IPS-20b (cell line): ENCODE measurements around the gene CTNNBL1.

Experiments used
- H3K27ac ChIP-seq: one replicate; pipeline ENCODE4 v1.5.1; 2013; ENCODE audit warnings: low read length
- H3K27me3 ChIP-seq: 2 replicates; pipeline ENCODE4 v1.6.1; 2013; ENCODE audit warnings: mild to moderate bottlenecking, low read length, inconsistent platforms; ENCODE audit not compliant: insufficient read depth
- H3K36me3 ChIP-seq: 2 replicates; pipeline ENCODE4 v1.6.1; 2013; ENCODE audit warnings: low read depth, mild to moderate bottlenecking, inconsistent platforms, low read length, moderate library complexity; ENCODE audit not compliant: insufficient read depth
- H3K4me1 ChIP-seq: 2 replicates; pipeline ENCODE4 v1.6.1; 2013; ENCODE audit warnings: mild to moderate bottlenecking, control low read depth, inconsistent platforms, low read length, moderate library complexity; ENCODE audit not compliant: insufficient read depth
- H3K4me3 ChIP-seq: 2 replicates; pipeline ENCODE4 v1.5.1; 2013; ENCODE audit warnings: mild to moderate bottlenecking, low read length, inconsistent platforms
- H3K9ac ChIP-seq: 2 replicates; pipeline ENCODE4 v1.6.1; 2013; ENCODE audit warnings: low read depth, mild to moderate bottlenecking, inconsistent platforms, low read length, moderate library complexity
- H3K9me3 ChIP-seq: 2 replicates; pipeline ENCODE4 v1.6.1; 2013; ENCODE audit warnings: mild to moderate bottlenecking, low read depth, low read length, inconsistent platforms; ENCODE audit not compliant: insufficient read depth

Gene CTNNBL1

DNA sequence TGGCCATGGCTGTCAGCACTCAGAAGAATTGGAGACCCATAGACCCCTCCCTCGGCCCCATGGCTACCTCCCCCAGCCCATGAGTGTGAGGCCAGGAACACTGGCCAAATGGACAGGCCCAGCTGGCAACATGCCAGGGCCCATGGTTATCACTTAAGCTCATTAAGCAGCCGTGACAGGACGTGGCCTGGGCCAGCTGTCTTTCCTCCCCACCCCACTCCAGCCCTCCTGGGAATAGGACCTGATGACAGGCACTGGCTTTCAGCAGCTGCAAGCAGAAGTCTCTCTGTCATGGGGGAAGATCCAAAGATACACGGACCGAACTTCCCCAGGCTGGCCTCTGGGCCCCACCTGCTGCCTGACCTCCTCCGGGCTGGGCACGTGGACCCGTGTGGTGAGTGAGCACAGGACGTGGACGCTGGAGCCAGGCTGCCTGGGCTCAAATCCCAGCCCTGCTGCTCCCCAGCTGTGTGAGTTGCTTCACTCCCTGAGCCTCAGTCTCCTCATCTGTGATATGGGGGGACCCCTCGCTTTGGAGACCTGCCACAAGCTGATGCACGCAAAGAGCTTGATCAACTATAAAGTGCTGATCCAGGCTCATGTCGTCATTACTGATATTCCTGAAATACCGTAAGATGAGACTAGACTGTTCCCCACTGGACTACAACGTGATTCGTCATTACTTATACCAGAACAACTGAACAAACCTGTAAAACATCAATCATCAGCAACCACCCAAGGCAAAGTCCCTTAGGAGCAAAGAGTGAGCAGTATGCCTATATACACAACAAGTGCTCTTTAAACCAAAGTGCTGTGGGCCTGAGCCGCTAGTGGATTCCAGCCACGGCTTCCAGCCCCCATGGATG is 187.1 kb downstream of the CTNNBL1 start:
- H3K4me3 ChIP-seq: no peak overlapping the region

DNA sequence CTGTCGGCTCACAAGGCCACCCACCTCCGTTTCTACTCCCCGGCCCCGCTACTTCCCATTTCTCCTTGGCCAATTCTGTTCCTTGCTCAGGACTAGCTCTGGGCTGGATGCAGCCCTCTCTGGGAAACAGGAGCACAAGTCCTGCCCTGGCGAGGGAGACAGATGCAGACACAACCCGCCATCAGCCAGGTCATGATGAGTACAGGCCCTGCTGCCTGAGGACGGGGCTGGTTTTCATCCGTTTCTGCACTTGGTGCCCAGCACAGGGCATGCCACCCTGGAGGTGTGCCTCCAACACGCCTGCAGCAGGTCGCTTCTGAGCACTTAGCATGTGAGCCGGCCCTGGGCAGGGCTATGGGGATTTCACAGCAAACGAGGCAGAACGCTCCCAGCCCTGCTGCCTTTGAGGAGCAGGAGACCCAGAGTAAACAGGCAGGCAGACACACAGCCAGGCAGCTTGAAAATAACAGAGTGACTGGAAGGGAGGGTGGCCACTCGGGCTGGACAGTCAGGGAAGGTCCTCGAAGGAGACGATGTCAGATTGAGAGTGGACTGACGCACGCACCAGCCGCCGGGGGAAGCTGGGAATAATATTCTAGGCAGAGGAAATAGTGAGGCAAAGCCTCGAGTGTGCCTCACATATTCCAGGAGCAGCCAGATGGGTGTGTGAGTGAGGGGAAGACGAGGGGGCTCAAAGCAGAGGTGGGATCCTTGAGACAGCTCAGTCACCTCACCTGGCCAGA is 187.9 kb downstream of the CTNNBL1 start:
- Histone ChIP-seq H3K27me3 (no peaks in the 10 kb centered on the region), H3K4me3 (no peak overlapping the region), H3K9ac (no peak overlapping the region), H3K4me1 (no peaks in the 10 kb centered on the region), H3K36me3 (no peaks in the 10 kb centered on the region), H3K9me3 (no peaks in the 10 kb centered on the region), H3K27ac (no peak overlapping the region)

More for the DNA sequence above, 187.1 kb downstream of the CTNNBL1 start:
- no peaks in the 10 kb centered on the region for H3K27me3 ChIP-seq
- no peaks in the 10 kb centered on the region for H3K9me3 ChIP-seq
- no peak overlapping the region for H3K27ac ChIP-seq
- no peaks in the 10 kb centered on the region for H3K4me1 ChIP-seq
- H3K9ac ChIP-seq: no peak overlapping the region
- H3K36me3 ChIP-seq: no peaks in the 10 kb centered on the region

DNA sequence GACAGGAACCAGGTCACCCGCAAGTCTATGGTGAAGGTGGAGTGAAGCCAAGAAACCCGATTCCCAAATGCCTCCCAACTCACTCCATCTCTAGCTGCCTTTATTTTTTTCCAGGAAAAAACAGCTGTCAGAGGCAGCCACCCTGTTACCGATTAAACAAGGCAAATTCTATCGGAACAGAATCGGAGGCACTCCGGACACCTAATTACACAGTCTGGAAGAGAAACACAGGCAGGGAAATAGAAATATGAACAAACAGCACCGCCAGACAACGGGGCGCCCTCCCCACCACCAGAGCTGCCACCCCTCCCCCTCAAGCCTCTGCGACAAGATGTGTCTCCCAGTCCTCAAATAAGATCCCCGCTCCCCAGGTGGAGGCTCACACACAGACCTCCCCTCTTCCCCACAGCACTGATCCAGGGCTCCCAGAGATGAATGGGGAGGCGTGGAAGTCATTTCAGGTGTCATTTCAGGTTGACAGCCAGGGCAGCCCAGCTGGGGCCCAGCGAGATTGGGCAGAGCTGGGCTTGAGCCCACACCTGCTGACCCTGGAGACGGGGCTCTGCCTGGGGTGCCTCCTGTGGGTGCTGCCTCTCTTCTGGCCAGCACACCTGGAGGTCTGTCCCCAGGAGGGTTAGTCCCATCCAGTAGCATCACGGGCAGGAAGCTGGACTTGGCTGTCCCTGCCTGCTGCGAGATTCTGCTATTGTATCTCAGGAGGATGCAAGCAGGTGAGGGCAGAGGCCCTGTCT is 189.3 kb downstream of the CTNNBL1 start:
- Histone ChIP-seq H3K4me3 (no peak overlapping the region), H3K36me3 (no peaks in the 10 kb centered on the region), H3K9ac (no peak overlapping the region), H3K9me3 (no peaks in the 10 kb centered on the region), H3K4me1 (no peaks in the 10 kb centered on the region), H3K27ac (no peak overlapping the region), H3K27me3 (no peaks in the 10 kb centered on the region)

DNA sequence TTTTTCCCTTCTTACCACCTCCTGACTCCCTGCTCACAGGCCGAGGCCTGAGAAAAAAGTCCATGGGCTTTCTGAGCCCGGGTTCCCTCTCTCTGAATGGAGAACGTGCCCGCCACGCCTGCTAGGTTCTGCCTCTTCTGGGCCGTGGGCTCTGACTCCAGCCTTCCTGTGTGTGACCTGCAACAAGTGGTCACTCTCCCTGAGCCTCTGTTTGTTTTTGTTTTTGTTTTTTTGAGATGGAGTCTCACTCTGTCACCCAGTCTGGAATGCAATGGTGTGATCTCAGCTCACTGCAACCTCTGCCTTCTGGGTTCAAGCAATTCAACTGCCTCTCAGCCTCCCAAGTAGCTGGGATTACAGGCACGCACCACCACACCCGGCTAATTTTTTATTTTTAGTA is 191.2 kb downstream of the CTNNBL1 start:
- no peaks in the 10 kb centered on the region for H3K9me3 ChIP-seq
- H3K4me1 ChIP-seq: no peaks in the 10 kb centered on the region
- H3K36me3 ChIP-seq: no peaks in the 10 kb centered on the region
- no peak overlapping the region for H3K4me3 ChIP-seq
- H3K9ac ChIP-seq: no peak overlapping the region
- no peak overlapping the region for H3K27ac ChIP-seq
- no peaks in the 10 kb centered on the region for H3K27me3 ChIP-seq

DNA sequence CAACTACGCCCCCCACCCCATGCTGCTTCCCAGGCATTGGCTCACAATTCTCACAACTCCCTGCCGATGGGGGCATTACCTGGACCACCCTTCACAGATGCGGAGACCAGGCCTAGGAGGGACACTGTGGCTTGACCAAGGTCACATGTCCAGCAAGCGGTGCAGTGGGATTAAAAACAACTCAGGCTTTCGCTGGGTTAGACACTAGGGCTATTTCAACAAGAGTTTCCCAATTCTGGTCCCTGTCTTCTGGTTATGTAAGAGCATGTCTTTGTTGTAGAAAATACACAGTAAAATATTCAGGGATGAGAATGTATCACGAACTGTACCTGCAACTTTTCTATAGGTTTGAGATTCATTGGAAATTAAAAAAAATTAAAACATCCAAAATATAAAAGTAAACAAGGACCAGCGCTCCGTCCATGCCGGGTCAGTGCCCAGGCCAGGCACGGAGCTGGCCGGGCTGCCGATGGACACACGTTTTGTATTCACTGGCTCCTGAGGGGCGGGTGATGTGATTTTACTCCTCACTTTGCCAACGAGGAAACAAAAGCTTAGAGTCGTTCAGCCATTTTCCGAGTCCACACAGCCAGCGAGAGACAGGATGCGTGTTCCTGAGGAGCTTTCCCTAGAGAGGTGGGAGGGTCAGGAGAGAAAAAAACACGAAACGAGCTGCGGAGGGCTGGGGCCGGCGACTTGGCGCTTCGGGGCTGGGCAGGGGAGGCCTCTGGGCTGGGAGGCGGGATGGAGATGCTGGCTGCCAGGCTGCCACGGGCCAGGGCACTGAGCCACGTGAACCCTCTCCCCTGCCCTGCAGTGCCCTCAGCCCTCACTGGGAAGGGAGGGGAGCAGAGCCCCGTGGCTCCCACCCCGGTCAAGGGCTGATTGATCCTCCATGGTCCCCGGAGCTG is 192.0 kb downstream of the CTNNBL1 start:
- H3K9ac ChIP-seq: no peak overlapping the region
- no peaks in the 10 kb centered on the region for H3K27me3 ChIP-seq
- no peaks in the 10 kb centered on the region for H3K4me1 ChIP-seq
- no peaks in the 10 kb centered on the region for H3K9me3 ChIP-seq
- no peak overlapping the region for H3K27ac ChIP-seq
- no peak overlapping the region for H3K4me3 ChIP-seq
- H3K36me3 ChIP-seq: no peaks in the 10 kb centered on the region

DNA sequence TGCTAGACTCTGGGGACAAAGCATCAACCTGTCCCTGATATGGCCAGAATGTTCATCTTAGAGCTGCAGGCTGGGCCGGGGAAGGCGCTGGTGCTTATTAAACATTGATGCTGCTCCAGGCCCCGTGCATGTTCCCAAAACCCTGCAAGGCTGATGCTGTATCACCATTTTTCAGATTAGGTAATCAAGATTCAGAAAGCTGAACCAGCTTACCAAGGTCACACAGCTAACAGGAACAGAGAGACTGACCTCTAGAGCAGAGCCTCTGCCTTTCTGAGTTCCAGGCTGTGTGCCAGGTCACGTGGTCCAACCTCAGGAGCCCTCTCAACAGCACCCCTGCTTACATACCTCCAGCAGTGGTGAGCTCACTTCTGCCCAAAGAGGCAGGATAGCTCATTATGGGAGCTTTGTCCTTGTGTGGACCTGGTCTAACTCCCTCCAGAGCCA is 193.0 kb downstream of the CTNNBL1 start:
- Histone ChIP-seq H3K27me3 (no peaks in the 10 kb centered on the region), H3K9ac (no peak overlapping the region), H3K4me1 (no peaks in the 10 kb centered on the region), H3K27ac (no peak overlapping the region), H3K9me3 (no peaks in the 10 kb centered on the region), H3K36me3 (no peaks in the 10 kb centered on the region), H3K4me3 (no peak overlapping the region)

DNA sequence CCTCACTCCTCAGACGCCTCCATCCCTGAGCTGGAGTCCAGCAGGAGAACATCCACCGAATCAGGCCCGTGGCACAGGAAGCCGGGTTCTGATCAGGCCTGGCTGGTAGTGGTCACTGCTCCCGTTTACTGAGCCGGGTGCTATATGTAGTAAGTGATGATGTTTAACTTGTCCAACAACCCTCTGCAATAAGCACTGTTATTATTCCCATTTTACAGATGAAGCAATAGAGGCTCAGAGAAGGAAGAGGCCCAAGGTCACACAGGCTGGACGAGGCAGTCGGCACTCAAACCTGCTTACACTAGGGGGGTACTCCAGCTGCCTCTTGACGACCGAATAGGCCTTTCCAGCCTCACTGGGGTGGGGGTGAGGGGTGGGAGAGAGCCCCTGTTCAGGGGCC is 194.8 kb downstream of the CTNNBL1 start:
- no peaks in the 10 kb centered on the region for H3K36me3 ChIP-seq
- H3K4me3 ChIP-seq: no peak overlapping the region
- no peaks in the 10 kb centered on the region for H3K27me3 ChIP-seq
- H3K4me1 ChIP-seq: no peaks in the 10 kb centered on the region
- H3K9ac ChIP-seq: no peak overlapping the region
- no peak overlapping the region for H3K27ac ChIP-seq
- no peaks in the 10 kb centered on the region for H3K9me3 ChIP-seq

DNA sequence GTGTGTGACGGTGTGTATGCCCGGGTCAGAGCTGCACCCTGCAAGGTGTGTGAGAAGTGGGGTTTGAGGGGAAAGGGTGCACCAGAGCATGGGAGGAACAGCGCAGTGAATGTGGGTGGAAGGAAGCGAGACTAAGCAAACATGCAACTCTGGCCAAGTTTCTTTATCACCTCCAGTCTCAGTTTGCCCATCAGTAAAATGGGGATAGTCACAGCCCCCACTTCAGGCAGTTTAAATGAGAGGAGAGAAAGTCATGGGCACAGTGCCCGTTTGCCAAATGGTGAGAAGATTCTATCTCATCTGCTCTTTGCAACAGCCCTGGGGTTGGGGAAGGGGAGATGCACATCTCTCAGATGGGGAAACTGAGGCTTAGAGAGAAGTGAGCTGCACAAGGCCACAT is 196.3 kb downstream of the CTNNBL1 start:
- H3K4me3 ChIP-seq: no peak overlapping the region
- H3K27me3 ChIP-seq: no peaks in the 10 kb centered on the region
- no peak overlapping the region for H3K27ac ChIP-seq
- no peak overlapping the region for H3K9ac ChIP-seq
- H3K4me1 ChIP-seq: no peaks in the 10 kb centered on the region
- H3K9me3 ChIP-seq: no peaks in the 10 kb centered on the region
- no peaks in the 10 kb centered on the region for H3K36me3 ChIP-seq

DNA sequence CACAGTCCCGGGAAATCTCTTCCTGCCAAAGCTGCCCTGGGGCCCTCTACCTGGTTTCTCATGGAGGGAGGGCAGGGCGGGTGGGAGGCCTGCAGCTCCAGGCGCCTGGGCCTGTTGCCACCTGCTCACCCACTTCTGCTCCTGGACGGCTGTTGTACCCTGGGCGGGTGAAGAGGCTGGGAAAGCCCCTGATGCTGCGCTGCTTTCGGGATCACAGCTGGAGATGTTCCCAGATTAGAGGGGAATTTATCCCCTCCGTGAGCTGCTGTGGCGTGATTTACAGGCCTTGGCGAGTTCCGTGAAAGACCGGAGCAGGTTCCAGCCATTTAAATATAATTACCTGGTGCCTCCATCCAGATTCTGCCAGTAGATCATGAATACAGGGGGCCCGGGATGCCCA is 196.8 kb downstream of the CTNNBL1 start:
- Histone ChIP-seq H3K36me3 (no peaks in the 10 kb centered on the region), H3K4me1 (no peaks in the 10 kb centered on the region), H3K4me3 (no peak overlapping the region), H3K27ac (no peak overlapping the region), H3K9ac (no peak overlapping the region), H3K9me3 (no peaks in the 10 kb centered on the region), H3K27me3 (no peaks in the 10 kb centered on the region)

DNA sequence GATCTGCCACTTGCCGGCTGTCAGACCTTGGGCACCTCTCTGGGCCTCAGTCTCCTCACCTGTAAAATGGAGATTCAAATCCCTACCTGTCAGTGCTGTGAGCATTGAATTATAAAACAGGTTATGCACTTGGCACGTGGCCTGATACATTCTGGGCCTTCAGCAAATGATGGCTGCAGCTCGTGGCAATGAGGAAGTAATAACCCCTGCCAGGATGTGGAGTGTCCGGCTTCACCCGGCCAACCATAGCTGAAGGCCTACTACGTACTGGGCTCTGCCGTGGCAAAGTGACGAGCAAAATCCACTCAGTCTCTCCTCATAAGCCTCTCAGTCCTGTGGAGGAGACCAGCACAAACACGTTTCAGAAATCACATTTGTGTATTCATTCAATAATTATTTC is 198.2 kb downstream of the CTNNBL1 start:
- H3K4me3 ChIP-seq: no peak overlapping the region
- H3K27ac ChIP-seq: no peak overlapping the region
- no peak overlapping the region for H3K9ac ChIP-seq
- H3K27me3 ChIP-seq: no peaks in the 10 kb centered on the region
- H3K36me3 ChIP-seq: no peaks in the 10 kb centered on the region
- no peaks in the 10 kb centered on the region for H3K4me1 ChIP-seq
- H3K9me3 ChIP-seq: no peaks in the 10 kb centered on the region
